GM19025 (cell line): ENCODE data around the gene SAMD15.
A peak's percentile ranks its signal among the peaks of the same experiment; 100 is the strongest.
"Not testable (repeated sequence)": the region's sequence is repeated elsewhere in the genome, so short reads cannot be mapped to it uniquely, and the experiment has no call there.

Experiments
- ATAC-seq: cut with Tn5 transposase; IDR thresholded peaks from one replicate; pipeline ENCODE4 v1.9.1; 2021; ENCODE audit warnings: mild to moderate bottlenecking, low read depth, moderate library complexity; ENCODE audit not compliant: unreplicated experiment

Gene SAMD15

DNA sequence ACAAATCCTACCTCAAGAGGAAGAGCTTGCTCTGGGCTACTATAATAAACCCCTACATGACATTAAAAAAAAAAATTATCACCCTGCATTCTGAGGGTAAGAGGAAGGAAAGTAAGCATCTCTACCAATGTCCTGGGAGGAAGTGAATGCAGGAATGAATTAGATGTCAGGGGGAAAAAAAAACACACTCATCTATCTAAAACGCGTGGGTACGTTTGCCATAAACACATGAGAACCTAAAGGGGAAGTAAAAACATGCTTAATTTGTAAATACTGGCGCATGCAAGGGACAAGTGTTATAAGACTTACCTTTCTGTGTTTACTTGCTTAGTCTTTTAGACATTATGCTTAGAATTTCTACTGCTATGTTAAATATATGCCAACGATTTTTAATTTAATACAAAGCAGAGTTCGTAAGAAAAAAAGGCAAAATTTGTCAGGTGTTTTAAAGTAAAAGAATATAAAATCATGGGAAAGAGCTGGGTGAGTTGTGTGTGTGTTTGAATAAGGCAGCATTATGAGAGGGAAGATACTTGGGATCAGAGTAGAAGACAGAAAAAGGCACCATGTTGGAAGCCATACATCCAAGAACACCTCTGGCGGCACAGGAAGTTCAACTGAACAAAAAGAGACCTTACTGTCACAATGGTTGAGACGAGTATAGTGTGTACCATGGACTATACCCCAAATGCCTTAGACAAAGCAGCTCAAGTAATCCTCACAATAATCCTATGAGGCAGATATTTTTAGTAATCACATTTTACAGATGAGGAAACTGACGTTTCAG, 1.8 kb upstream of the SAMD15 start:
- no peak for ATAC-seq

DNA sequence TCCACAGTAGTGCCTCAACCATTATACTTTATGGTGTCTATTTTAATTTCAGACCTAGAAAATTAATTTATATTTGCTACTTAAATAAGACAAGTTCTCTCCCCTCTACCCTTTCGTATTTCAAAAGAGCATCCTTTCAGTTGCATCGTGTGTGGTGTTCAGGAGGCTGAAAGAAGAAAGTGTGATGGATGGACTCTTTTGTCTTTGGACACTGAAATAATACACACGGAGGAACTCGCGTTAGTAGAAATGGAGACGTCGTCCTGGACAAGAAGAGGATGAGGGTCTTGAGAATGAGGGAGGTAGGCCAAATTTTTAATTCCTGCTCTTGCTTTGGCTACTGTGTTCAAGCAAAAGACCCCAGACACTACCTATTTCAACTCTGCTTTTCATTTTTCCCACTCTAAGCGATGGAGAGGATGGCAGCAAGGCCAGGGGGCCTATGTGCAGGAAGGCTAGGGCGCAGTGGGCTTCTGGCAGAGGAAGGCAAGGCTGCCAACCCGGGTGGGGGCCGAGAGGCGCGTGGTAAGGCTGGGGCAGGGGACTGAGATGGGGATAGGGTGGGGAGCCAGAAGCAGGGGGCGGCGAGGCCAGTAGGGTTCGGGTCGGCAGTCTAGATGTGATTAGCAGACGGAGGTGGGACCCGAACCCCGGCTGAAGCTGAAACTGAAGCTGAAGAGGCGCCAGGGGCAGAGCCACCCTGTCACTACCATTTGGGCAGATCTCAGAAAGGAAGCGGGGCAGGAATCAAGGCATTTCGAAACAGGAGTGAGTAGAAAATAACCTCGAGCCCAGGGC, 1.0 kb upstream of the SAMD15 start:
- peak; percentile 20 for ATAC-seq

DNA sequence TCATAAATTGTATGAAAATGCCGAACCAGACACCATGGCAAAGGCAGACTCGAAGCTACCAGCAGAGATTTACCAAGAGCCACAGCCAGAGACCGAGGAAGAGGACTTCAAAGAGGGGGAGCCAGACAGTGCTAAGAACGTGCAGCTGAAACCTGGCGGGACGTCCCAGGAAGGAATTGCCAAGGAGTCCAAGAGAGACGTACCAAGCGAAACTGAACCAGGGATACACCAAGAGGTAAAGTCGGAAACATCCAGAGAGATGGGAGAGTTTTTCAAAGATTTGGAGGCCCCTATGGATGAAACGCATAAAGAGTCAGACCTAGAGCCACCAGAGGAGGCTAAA, 294 bp downstream of the SAMD15 start:
- ATAC-seq = no peak

DNA sequence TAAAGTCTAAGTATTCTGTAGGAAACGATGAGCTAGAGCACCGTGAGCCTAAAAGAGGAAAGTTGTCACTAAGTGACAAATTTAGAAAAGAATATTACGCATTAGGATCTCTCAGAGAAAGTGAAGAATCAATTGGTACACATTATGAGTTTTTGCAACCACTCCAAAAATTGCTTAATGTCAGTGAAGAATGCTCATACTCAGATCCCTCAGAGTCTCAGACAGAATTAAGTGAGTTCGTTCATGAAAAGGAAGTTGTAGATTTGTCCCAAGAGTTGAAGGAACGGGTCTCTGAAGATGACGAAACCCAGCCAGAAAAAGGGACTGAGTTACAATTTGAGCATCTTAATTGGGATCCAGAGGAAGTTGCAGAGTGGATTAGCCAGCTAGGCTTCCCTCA, 1.5 kb downstream of the SAMD15 start:
- no peak for ATAC-seq

DNA sequence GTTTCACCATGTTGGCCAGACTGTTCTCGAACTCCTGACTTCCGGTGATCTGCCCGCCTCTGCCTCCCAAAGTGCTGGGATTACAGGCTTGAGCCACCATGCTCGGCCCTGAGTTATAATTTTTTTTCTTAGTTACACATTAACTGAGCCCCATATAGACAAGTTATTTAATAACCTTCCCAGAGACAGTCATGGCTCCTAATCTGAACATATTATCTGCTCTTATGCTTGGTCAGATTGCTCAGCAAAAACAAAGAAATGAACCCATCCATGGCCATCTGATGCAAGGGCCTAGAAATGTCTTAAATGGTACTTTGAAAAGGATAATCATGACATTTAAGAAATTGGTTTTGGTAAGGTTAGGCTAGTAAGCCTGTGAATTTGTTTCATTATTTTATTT, 13.0 kb downstream of the SAMD15 start:
- ATAC-seq = no peak

DNA sequence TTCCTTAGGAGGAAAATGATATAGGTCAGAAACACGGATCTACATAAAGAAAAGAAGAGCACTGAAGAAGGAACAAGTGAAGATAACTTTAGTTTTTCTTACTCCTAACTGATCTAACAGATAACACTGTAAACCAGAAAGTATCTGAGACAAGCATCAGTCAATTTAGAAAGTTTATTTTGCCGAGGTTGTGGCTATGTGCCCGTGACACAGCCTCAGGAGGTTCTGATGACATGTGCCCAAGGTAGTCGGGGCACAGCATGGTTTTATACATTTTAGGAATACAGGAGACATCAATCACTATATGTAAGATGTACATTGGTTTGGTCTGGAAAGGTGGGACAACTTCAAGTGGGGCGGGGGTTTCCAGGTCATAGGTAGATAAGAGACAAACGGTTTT, 23.0 kb downstream of the SAMD15 start:
- no peak for ATAC-seq

DNA sequence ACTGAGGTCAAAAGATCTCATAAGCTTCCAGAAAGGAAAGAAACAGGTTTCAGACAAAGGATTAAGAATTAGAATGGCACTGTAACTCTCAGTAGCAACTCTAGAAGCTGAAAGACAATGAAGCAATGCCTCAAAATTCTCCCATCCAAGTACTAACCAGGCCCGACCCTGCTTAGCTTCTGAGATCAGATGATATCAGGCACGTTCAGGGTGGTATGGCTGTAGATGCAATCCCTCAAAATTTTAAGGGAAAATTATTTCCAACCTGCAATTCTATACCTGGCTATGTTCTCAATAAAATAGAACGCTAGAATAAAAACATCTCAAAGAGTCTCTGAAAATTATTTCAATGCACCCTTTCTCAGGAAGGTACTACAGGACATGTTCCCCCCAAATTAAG, 26.6 kb downstream of the SAMD15 start:
- ATAC-seq = no peak

DNA sequence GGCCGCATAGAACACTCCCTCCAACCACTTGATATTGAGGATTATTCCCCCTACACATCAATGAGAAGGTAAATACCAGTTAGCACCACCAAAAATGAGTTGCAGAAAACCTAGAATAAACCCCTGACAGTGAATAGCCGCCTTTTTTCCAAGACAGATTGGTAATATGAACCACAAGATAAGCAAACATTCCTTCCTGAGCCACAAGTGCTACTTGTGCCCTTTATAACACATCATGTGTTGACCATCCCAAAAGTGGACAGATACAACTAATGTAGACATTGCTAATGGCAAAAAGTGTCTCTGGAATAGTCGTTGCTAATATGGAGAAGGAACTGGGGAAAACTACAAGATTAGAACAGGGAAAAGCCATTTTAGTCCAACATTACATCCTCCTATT, 28.9 kb downstream of the SAMD15 start:
- no peak for ATAC-seq

DNA sequence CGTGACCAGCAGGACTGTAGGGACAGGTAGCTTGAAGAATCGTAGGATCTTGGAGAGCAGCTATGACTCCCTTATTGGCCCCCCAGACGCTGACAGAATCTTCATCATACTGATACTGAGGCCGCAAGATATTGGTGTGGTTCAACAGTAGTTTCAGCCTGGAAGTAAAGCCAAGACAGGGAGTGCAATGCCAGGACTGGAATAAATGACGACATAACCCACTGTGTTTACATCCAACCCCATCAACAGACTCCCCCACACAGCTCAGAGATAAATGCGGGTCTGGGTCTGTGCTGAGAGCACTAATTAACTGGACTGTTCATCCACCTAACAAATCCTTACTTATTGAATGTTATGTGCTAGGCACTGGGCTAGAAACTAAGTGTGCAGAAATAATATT, 29.5 kb downstream of the SAMD15 start:
- no peak for ATAC-seq

DNA sequence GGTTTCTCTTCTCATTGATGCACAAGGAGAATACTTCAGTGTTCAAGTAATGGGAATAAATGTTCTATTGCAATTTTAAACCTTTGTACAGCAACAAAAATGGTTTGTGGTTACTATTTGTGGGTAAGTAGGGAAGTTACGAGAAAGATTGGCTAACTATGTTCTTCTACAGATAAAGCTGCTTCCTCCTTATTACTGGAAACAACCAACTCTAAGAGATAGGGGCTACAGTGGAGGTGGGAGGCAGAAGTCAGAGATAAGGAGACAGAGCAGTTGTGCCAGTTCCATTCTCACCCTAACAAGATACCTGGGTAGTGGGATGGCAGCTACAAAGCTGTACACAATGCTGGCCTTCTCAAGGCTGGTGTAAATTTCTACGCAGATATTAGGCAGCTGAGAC, 30.0 kb downstream of the SAMD15 start:
- no peak for ATAC-seq

DNA sequence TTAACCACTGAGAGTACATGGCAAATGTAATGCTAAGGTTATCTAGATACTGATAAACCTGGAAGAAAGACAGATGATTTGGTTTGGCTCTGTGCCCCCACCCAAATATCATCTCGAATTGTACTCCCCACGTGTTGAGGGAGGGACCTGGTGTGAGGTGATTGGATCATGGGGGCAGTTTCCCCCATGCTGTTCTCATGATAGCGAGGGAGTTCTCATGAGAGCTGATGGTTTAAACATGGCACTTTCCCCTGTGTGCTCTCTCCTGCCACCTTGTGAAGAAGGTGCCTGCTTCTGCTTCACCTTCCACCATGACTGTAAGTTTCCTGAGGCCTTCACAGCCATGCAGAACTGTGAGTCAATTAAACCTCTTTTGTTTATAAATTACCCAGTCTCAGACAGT, 32.0 kb downstream of the SAMD15 start:
- no peak for ATAC-seq

DNA sequence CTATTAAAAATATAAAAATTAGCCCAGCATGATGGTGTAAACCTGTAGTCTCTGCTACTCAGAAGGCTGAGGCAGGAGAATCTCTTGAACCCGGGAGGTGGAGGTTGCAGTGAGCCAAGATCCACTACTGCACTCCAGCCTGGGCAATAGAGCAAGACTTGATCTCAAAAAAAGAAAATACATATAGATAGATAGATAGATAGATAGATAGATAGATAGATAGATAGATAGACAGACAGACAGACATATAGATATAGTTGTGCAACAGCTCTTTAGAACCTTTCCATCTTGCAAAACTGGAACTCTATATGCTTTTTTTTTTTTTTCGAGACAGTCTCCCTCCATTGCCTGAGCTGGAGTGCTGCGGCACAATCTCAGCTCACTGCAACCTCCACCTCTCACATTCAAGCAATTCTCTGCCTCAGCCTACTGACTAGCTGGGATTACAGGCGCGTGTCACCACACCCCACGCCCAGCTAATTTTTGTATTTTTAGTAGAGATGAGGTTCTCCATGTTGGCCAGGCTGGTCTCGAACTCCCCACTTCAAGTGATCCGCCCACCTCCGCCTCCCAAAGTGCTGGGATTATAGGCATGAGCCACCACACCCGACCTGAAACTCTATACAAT, 38.3 kb downstream of the SAMD15 start:
- ATAC-seq = not testable (repeated sequence)

DNA sequence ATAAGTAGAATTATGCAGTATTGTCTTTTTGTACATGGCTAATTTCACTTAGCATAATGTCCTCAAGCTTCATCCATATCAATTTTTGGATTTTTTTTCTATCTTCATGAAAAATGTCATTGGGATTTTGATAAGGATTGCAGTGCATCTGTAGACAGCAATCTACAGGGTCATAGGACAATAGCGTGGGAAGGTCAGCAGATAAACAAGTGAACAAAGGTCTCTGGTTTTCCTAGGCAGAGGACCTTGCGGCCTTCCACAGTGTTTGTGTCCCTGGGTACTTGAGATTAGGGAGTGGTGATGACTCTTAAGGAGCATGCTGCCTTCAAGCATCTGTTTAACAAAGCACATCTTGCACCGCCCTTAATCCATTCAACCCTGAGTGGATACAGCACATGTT, 38.9 kb downstream of the SAMD15 start:
- not testable (repeated sequence) for ATAC-seq

DNA sequence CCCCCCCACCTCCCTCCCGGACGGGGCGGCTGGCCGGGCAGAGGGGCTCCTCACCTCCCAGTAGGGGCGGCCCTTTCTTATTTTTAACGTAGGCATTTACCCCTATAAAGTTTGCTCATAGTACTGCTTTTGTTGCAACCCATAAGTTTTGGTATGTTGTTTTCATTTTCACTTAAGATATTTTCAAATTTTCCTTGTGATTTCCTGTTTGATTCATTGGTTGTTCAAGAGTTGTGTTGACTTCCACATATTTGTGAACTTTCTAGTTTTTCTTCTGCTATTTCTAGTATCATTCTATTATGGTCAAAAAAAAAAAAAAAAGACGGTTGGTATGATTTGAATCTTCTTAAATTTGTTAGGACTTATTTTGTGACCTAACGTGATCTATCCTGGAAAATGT, 39.7 kb downstream of the SAMD15 start:
- ATAC-seq = no peak

DNA sequence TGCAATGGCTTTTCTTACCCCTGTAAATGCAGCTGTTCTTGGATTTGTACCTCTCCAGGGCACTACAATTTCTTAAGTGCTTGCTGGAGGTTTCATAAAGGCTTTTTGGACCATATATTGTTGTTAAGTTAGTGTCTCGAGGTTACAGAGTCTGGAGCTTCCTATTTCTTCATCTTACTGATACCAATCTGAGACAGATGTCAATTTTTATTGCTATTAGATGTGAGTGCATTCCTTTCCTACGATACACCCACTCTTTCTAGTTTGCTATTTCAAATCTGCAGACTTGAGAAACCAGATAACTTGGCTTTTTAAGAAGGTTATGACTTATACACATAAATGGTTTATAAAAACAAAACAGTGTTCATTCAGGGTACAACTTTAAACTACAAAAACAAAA, 44.0 kb downstream of the SAMD15 start:
- ATAC-seq = no peak

DNA sequence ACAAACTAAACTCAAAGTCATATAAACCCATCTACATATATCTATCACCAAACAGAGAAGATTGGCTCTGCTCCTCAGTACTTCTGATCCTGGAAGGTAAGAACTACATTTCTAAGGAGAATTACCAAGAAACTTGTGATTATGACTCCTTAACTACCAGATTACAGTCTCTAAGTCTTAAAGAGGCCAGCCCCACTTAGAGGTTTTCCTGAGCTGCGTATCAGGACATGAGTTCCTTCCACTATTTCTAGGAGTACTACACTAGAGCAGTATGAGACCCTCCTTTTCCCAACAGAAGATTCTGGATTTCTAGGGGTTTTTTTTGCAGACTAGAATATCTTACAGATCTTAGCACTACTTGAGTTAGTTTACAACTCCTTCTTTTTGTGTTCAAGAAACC, 46.2 kb downstream of the SAMD15 start, which contains the start of gene NOXRED1:
Gene NOXRED1, minus strand, starts transcription at position 101 of the 400 bp plus-strand sequence. CDS start 634 bp downstream, outside the sequence.
- no peak for ATAC-seq

DNA sequence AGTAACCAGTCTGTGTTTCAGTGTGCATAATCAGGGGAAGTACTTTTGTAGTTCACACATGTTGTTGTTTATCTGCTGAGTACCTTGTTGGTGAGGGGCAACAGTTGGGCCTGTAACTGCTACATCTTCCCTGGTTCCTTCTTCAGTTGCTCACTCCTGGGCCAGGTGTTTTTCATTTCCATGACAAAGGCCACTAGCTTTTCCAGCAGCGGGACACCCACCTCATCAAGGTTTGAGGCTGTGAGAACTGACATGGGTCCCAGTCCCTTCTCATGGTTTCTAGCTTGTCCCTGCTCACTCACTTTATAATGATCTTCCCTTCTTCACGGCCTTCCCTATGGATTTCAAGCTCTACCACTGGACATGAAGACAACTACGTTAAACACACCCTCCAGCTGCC, 47.7 kb downstream of the SAMD15 start:
- ATAC-seq = no peak

DNA sequence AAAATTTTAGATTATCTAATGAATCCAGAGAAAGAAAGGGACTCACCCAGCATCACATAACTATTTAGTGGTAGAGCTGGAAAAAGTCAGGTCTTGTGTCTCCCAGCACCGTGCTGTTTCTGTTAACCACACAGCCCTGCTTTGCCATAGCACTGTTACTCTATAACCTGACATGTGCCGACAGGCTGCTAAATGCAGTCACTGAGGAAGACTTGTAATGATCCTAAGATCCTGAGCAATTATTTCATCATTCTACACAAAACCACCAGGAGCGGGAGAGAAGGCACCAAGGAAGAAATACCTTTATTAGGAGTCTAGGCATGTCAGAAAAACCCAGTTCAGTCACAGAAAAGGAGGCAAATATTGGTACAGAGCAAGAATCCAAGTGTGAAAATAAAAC, 49.2 kb downstream of the SAMD15 start:
- no peak for ATAC-seq

DNA sequence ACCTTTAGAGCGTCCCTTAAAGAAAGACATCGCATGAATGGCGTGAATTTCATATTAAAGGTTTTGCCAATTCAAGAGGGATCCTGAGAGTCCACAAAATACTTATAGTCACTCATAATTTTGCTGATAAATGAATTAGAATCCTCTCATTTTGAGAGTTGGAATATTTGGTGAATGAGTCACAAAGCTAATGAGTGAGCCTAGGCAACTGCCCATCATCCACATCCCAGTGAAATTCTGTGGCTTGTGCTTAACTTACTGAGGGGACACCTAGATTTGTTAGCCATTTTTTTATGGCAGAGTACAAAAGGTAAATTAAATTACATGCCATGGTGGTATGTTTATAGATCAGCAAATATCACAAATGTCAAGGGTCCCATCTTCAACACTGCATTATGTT, 58.9 kb downstream of the SAMD15 start:
- ATAC-seq = no peak

DNA sequence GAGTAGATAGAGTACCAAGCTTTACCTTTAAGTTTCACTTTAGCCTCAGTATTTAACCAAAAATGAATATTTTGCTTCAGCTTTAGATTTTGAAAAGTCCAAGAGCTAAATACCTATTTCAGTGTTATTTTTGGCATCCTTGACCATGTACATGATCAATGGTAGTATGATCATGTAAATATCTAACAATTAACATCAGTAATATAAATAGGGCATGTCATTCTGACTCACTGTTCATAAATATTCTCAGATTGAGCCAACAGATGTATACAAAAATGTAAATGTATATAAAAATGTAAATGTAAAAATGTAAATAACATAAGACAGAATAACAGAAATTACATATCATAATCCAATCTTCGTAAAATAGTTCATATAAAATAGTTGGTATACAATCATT, 61.4 kb downstream of the SAMD15 start:
- ATAC-seq = no peak

DNA sequence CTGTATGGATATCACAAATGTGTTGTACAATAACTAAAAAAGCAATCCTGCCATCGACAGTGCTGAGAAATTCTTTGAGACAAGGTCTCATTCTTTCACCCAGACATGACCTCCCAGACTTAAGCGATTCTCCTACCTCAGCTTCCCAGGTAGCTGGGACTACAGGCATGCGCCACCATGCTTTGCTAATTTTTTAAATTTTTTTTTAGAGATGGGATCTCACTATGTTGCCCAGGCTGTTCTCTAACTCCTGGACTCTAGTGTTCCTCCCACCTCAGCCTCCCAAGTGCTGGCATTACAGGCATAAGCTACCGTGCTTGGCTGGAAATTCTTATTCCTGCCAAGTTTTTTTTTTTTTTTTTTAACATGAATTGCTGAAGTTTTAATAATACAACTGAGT, 62.7 kb downstream of the SAMD15 start:
- ATAC-seq = no peak
